Measurements from ENCODE around the gene NDUFAF3. TPM values are rescaled to one million over a fixed set of nuclear protein-coding genes. Genes with fewer than 3 reads are reported as not detected.

NDUFAF3 gene
- total RNA-seq, 1 experiment from 2014 or later, result 40.7 TPM

DNA sequence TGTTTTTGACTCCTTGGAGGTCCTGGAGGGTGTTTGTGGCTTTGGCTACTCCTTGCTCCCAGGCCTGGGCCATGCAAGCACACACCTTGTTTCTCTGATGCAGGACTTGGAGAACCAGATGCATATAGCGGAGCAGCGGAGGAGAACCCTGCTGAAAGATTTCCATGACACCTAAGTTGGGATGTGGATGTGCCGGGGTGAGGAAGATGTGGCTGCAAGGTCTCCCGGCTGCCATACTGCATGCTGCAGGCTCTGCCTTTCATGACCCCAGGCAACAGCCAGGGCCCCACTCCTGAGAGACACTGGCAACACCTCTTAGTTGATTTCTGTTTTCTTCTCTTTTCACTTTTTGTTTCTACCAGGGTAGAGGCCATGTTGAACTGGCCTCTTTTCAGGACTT, 38.8 kb upstream of the NDUFAF3 start:
- WGBS (ENCODE audit: extremely low coverage, insufficient read length, low lambda C conversion rate), result no CpG with 5 or more reads among the region's 4 CpGs
- Histone ChIP-seq H3K79me1 (ENCODE audit: insufficient read depth, low read depth, low read length, poor library complexity, severe bottlenecking) (no peaks in the 10 kb centered on the region), H2AFZ (ENCODE audit: low read length) (no peak overlapping the region), H3K27ac (ENCODE audit: insufficient read length, low read depth, low read length) (no peak overlapping the region), H4K8ac (replicated peaks; ENCODE audit: insufficient read length, low read depth, low read length) (no peak overlapping the region), H3T11ph (ENCODE audit: low read length) (no peak overlapping the region), H3K9ac (ENCODE audit: extremely low read depth, insufficient read length, low read length) (no peak overlapping the region), H4K20me1 (ENCODE audit: control insufficient read depth, insufficient read depth, insufficient read length) (no peaks in the 10 kb centered on the region), H2BK12ac (ENCODE audit: insufficient read length, low read depth, low read length) (no peak overlapping the region), H3K56ac (ENCODE audit: insufficient read length, low read depth, low read length) (no peak overlapping the region), H3K4me2 (ENCODE audit: insufficient read depth, insufficient read length, low read length) (no peak overlapping the region), H3K14ac (ENCODE audit: insufficient read depth, low read length) (no peak overlapping the region), H3K18ac (ENCODE audit: insufficient read length, low read depth, low read length) (no peak overlapping the region), H3K23ac (ENCODE audit: insufficient read length, low read depth, low read length) (no peak overlapping the region), H3K9me3 (ENCODE audit: control insufficient read depth, low read depth, low read length) (no peaks in the 10 kb centered on the region), H2BK15ac (ENCODE audit: low read depth, low read length) (no peak overlapping the region), H3K27me3 (ENCODE audit: insufficient read depth, low read length) (no peaks in the 10 kb centered on the region), H2AK5ac (ENCODE audit: insufficient read length, low read length) (no peak overlapping the region), H4K5ac (ENCODE audit: insufficient read length, low read depth, low read length) (no peak overlapping the region), H4K91ac (ENCODE audit: insufficient read length, low read depth, low read length) (no peak overlapping the region), H3K23me2 (ENCODE audit: insufficient read length, low read depth, low read length, poor library complexity, severe bottlenecking) (no peaks in the 10 kb centered on the region), H2BK120ac (ENCODE audit: low read depth, low read length, poor library complexity, severe bottlenecking) (no peak overlapping the region), H3K4ac (ENCODE audit: low read depth, low read length) (no peak overlapping the region), H3K4me1 (ENCODE audit: insufficient read depth, low read length) (no peaks in the 10 kb centered on the region), H3K79me2 (ENCODE audit: insufficient read depth, low read length) (no peaks in the 10 kb centered on the region), H2BK20ac (ENCODE audit: low read depth, low read length, poor library complexity, severe bottlenecking) (no peak overlapping the region), H2BK5ac (ENCODE audit: insufficient read length, low read length) (no peak overlapping the region)
- Mint-ChIP-seq H3K27ac (peak overlapping the region in 2 of 3 experiments; percentile 34 to 46; a peak in 2 of 7 replicates), H3K9me3 (no peaks in the 10 kb centered on the region), H3K4me3 (no peak overlapping the region), H3K27me3 (ENCODE audit: low read depth) (no peaks in the 10 kb centered on the region; the same call in 1 of the 2 replicates), H3K36me3 (ENCODE audit: insufficient read depth in 1 of 3, low read depth in 3 of 3) (peaks cover 37 to 72% (median 53%) of the 10 kb centered on the region in 3 experiments), H3K4me1 (peaks cover 3% of the 10 kb centered on the region in 2 experiments)
- TF ChIP-seq, protein P1, sequence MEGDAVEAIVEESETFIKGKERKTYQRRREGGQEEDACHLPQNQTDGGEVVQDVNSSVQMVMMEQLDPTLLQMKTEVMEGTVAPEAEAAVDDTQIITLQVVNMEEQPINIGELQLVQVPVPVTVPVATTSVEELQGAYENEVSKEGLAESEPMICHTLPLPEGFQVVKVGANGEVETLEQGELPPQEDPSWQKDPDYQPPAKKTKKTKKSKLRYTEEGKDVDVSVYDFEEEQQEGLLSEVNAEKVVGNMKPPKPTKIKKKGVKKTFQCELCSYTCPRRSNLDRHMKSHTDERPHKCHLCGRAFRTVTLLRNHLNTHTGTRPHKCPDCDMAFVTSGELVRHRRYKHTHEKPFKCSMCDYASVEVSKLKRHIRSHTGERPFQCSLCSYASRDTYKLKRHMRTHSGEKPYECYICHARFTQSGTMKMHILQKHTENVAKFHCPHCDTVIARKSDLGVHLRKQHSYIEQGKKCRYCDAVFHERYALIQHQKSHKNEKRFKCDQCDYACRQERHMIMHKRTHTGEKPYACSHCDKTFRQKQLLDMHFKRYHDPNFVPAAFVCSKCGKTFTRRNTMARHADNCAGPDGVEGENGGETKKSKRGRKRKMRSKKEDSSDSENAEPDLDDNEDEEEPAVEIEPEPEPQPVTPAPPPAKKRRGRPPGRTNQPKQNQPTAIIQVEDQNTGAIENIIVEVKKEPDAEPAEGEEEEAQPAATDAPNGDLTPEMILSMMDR (conservative IDR thresholded peaks at IDR 0.05), result no peak
- DNase-seq, result no peak

Measured in H9 (cell line).